MM.1S (cell line): ENCODE results near the gene E4F1.
"Not testable (repeated sequence)": the region's sequence is repeated elsewhere in the genome, so short reads cannot be mapped to it uniquely, and the experiment has no call there.

ENCODE experiments used
- EZH2 ChIP-seq: fragments of 300-600 bp; sonication (generic); optimal IDR thresholded peaks from 2 replicates; pipeline ENCODE3; 2017; ENCODE audit warnings: low read depth, mild to moderate bottlenecking, antibody characterized with exemption, low read length, mixed read lengths
- TF ChIP-seq, protein P1 (sequence below): fragments of 300-600 bp; sonication (generic); IDR thresholded peaks from 2 replicates; pipeline ENCODE4 v1.5.1; 2016; ENCODE audit warnings: antibody characterized with exemption, low read length, mixed read lengths

DNA sequence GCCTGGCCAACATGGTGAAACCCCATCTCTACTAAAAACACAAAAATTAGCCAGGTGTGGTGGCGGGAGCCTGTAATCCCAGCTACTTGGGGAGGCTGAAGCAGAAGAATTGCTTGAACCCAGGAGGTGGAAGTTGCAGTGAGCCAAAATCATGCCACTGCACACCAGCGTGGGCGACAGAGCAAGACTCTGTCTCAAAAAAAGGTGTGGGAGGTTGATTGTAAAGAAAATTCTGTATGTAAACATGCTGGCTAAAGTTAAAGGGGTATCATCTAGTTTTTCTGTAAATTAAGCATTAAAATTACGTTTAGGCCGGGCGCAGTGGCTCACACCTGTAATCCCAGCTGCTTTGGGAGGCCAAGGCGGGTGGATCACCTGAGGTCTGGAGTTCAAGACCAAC is 35.1 kb downstream of the E4F1 start:
- TF ChIP-seq, protein P1, sequence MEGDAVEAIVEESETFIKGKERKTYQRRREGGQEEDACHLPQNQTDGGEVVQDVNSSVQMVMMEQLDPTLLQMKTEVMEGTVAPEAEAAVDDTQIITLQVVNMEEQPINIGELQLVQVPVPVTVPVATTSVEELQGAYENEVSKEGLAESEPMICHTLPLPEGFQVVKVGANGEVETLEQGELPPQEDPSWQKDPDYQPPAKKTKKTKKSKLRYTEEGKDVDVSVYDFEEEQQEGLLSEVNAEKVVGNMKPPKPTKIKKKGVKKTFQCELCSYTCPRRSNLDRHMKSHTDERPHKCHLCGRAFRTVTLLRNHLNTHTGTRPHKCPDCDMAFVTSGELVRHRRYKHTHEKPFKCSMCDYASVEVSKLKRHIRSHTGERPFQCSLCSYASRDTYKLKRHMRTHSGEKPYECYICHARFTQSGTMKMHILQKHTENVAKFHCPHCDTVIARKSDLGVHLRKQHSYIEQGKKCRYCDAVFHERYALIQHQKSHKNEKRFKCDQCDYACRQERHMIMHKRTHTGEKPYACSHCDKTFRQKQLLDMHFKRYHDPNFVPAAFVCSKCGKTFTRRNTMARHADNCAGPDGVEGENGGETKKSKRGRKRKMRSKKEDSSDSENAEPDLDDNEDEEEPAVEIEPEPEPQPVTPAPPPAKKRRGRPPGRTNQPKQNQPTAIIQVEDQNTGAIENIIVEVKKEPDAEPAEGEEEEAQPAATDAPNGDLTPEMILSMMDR: not testable (repeated sequence)
- not testable (repeated sequence) for TF ChIP-seq EZH2
